AG09319 (cell line): ENCODE data around the gene TMEM63C.

ENCODE experiments used
- DNase-seq: peaks from one replicate; pipeline ENCODE4 v3.0.0-alpha.2; 2010; ENCODE audit warnings: low read depth; ENCODE audit errors: extremely low read depth
- TF ChIP-seq, protein P1 (sequence below): IDR thresholded peaks from 2 replicates; pipeline ENCODE4 v1.5.1; 2011; ENCODE audit warnings: low read depth, mild to moderate bottlenecking, inconsistent platforms, low read length, moderate library complexity

Gene TMEM63C

DNA sequence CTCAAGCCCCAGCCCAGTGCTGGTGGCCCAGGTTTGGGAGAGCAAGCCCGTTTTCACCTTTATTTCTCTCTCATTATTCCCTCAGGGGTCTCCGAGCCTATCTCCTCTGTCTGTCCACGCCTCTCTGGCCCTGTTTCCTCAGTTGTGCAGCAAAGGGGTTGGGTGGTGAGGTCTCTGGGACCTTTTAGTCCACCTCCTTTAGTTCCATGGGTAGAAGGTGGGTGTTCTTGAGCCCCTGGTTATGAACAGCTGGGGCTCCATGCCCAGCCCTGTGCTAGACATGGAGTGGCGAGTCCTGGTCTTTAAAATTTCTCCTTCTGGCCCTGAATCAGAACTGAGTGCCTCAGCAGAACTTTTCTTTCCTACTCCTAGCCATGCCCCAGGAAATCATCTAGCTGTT, 90.7 kb downstream of the TMEM63C start:
- TF ChIP-seq, protein P1, sequence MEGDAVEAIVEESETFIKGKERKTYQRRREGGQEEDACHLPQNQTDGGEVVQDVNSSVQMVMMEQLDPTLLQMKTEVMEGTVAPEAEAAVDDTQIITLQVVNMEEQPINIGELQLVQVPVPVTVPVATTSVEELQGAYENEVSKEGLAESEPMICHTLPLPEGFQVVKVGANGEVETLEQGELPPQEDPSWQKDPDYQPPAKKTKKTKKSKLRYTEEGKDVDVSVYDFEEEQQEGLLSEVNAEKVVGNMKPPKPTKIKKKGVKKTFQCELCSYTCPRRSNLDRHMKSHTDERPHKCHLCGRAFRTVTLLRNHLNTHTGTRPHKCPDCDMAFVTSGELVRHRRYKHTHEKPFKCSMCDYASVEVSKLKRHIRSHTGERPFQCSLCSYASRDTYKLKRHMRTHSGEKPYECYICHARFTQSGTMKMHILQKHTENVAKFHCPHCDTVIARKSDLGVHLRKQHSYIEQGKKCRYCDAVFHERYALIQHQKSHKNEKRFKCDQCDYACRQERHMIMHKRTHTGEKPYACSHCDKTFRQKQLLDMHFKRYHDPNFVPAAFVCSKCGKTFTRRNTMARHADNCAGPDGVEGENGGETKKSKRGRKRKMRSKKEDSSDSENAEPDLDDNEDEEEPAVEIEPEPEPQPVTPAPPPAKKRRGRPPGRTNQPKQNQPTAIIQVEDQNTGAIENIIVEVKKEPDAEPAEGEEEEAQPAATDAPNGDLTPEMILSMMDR: no peak
- DNase-seq: no peak

DNA sequence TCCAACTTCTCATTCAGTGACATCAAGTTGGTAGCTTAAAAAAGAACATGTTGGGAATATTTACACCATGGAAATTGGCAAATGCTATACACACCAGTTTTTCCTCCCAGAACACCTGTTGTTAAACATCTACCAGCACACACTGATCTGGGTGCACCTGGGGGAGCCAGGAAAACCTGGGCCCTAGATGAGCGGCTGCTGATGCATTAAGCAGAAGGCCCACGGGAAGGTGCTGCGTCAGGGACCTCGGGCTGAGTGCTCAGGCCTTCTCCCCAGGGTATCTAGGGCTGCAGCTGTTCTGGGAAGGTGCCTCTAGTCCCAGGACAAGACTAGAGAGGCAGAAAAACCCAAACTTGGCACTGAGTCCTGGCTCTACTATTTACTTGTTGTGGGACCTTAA, 92.2 kb downstream of the TMEM63C start:
- no peak for DNase-seq
- TF ChIP-seq, protein P1: no peak

DNA sequence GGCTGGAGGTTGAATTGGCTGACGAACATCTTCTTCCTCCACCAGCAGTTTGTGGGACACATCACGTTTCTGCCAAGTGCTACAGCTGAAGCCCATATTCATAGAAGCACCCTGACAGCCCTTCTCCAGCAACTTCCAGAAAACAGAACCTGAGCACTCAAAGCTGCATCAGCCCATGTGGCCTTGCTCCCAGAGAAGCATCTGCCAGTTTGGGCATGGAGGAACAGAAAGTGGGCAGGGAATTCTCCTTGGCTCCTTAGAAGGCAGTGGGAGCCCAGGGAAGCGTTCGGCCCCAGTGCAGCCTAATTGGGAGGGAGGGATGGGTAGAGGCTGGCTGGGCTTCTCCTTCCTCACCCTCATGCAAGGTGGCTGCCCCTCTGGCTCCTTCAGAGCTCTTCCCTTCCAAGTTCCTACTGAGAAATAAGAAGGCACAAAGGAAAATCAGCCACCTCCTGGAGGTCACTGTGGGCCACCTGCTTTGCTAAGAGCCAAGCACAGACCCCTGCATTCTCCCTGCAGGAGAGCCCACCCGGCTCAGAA, 93.5 kb downstream of the TMEM63C start:
- TF ChIP-seq, protein P1: no peak

DNA sequence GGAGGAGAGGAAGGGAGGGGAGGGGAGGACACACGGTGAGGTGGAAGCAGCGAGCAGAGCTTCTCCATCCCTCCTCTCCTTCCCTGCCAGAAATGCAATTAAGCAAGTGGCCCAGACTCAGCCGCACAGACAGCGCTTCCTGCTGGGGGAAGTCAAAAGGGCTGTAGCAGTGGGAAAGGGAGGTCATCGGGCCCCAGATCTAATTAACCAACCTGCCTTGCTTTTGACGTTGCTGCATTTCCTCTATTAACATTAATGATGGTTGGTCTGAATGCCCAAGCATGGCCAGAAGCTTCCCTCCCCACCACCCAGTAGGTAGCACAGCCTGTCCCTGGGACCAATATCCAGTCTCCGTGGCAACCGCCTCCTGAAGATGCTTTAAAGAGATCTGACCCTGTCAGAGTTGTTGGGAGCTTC, 94.0 kb downstream of the TMEM63C start:
- no peak for DNase-seq
- TF ChIP-seq, protein P1: no peak

More for the DNA sequence above, 93.5 kb downstream of the TMEM63C start:
- no peak for DNase-seq

DNA sequence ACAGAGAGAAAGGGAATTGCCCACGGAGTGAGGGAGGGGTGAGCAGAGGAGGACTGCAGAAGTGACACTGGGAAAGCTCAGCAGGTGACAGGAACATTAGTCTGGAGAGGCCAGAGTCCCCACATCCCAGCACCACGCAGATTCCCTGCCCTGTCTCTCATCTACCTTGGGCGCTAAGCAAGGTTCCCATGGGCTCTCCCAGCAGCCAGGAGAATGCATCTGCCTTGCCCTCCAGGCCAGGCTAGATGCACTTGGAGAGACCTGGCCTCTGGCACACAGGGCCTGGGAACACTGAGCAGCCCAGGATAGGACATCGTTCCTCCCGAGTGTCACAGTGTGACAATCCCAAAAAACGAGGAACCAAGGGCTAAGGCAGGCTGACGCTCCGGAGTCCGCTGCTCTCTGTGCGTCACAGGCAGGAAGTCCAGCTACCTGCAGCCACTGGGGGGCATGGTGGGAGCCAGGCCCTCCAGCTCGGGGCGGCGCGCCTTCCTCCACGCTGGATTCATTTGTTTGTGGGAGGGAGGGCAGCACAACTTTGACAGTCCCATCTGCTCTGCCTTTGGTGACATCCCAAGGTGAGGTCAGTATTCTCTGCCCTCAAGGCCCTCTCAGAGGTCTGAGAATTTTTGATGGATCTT, 94.8 kb downstream of the TMEM63C start:
- TF ChIP-seq, protein P1: no peak
- no peak for DNase-seq

DNA sequence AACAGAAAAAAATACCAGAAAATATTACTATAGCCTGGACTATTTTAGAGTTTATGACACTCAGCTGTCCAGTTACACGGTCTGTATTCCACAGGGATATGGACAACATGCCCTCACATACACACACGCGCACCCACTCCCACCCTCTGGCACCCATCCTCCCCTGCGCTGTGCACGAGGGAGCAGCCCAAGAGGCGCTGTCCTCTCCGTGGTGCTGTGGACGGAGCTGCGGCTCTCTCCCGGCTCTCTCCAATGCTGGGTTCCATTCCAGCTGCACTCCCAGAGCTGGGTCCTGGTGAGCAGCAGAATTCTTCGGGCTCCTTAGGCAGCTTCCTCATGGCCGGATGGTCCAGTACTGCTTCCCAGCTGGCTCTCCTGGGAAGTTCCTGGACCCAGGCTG, 95.4 kb downstream of the TMEM63C start:
- TF ChIP-seq, protein P1: no peak
- DNase-seq: no peak

DNA sequence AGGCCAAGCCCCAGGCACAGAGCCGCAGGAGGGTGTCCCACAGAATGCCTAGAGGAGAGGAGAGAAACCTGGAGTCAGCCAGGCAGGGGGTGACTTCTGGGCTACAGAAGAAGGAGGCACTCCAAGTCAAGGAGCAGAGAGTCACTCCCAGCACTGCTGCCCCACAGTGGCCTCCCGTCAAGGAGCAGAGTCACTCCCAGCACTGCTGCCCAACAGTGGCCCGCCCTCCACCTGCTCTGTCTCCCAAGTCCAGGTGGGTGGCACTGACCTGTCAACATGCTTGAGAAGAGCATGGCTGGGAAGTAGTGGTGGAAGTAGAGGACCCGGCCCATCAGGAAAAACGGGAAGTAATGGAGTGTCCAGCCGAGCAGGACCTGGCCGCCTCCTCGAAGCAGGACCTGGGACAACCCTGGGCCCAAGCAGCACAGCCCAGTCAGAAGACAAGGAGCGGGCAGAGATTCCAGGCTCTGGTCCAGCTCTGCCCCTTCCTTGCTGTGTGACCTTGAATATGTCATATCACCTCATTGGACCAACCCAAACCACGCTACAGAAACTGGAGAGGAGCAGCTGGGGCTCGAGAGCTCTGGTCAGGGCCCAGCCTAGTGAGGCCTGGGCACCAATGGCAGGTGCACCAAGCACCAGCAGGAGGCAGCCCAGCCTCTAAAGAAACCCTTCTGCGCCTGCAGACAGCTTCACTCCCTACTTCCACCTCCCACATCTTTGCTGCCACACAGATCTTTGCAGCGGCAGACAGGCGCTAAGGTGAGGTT, 97.0 kb downstream of the TMEM63C start:
- TF ChIP-seq, protein P1: no peak
- DNase-seq: no peak
